ENCODE measurements around the gene ENAH.
A peak's percentile ranks its signal among the peaks of the same experiment; 100 is the strongest.
"Not testable (repeated sequence)": the region's sequence is repeated elsewhere in the genome, so short reads cannot be mapped to it uniquely, and the experiment has no call there.

The ENAH gene

DNA sequence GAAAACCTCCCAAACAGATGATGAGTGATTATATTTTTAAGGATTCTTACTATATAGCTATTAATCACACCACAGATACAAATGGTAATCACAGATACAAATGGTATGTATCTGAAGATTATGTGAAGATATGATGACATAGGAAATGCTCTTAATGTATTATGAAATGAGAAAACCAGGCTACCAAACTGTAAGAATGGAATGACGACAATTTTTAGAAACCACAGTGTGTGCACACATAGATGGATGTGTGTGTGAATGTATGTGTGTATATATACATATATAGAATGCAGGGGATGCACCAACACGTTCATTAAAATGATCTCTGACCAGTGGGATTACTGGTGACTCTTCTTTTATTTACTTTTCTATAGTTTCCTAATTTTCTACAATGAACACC is 21.5 kb upstream of the ENAH start:
- no peak for DNase-seq (ENCODE audit: low spot score)

- peak; percentile 95 for DNase-seq (ENCODE audit: low spot score)
These were observed 18.1 kb upstream of the ENAH start for GRCh38 chr1:225670806-225671733.

DNA sequence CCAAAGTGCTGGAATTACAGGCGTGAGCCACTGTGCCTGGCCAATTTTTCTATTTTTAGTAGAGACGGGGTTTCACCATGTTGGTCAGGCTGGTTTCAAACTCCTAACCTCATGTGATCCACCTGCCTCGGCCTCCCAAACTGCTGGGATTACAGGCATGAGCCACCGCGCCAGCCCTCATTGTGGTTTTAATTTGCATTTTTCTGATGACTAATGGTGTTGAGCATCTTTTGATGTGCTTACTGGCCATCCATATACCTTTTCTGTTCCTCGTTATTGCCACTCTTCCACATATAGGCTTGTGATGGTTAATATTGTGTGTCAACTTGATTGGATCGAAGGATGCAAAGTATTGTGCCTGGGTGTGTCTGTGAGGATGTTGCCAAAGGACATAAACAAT is 17.4 kb upstream of the ENAH start:
- DNase-seq (ENCODE audit: low spot score), result peak; percentile 83

DNA sequence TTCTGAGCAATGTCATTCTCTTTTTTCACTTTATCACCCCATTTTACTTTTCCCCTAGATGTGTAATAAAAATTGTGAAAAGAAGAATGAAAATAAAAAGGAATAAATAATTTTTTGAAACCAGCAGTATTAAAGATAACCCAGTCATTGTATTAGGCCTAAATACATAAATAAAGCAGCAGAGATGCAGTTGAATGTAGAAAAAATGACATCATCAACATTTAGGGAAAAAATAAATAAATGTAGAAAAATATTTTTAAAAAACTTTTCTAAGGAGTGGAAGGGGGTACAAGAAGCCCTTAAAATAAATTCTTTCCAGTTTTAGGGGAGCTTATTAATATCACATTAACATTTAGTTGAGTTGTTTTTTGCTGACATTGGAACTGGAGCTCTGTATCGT is 15.3 kb upstream of the ENAH start:
- no peak for DNase-seq (ENCODE audit: low spot score)

DNA sequence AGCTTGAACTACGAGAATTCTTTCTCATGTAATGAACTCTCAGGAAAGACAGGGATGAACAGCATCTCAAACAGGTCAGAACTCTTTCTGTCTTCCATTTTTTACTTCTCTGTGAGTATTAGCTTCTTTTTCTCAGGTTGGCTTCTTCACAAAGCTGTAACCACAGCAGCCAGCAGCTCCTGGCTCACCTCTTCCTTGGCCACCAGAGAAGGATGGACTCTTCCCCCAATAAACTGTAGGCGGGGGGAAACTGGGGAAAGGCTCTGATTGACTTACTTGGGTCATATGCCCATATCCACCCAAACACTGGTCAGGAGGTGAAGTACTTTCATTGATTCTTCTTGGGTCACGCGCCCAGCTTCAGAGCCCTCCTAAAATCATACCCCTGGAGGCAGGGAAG is 14.4 kb upstream of the ENAH start:
- DNase-seq (ENCODE audit: low spot score), result no peak

DNA sequence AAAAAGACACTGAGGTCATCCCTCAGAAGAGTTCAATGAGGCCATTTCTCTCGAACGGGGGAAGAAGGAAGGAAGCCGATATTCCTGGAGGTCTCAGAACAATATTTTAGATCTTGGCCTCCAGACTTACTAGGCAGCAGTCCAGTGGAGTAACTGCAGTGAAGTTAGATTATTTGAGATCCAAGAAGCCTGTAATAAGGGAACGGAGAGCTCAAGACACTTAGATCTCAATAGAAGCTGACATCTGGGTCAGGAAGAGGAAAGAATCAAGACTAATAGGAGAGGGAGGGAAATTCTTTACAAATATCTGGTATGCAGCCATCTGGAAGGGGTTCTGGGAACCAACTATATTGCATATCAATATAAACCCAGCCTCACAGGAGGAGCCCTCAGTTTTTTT is 13.6 kb upstream of the ENAH start:
- no peak for DNase-seq (ENCODE audit: low spot score)

DNA sequence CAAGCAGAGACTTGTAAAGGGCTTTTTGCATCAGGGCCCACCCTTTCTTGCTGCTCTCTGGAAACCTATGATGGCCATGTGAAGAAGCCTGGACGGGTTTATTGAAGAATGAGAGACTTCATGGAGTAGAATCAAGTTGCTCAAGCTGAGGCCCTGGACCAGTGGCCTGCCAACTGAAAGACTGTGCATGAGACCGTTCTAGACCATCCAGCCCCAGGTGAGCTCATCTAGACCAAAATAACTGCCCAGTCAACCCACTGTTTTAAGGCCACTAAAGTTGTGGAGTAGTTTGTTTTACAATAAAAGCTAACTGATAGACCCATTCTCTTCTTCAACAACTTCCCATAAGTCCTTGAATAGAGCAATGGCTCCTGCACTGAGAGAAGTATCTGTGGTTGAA is 11.8 kb upstream of the ENAH start:
- DNase-seq (ENCODE audit: low spot score), result no peak

DNA sequence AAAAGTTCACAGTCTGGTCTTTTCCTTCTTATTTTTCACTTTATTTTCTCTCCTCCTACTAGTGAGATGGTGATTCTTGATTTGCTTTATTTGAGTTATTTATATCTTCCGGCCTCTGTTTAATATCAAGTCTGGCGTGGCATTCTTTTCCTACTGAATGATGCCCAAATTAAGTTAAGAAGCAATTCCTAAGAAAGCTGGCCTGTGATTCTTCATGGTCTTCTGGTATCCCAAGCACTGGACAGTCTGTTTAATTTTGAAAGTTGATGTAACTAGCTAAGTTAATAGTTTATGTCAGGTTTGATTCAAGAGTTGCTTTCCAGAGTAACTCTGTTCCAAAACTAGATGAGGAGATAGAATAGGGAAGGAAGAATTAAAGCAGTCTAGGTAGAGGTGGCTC is 9.2 kb upstream of the ENAH start:
- no peak for DNase-seq (ENCODE audit: low spot score)

DNA sequence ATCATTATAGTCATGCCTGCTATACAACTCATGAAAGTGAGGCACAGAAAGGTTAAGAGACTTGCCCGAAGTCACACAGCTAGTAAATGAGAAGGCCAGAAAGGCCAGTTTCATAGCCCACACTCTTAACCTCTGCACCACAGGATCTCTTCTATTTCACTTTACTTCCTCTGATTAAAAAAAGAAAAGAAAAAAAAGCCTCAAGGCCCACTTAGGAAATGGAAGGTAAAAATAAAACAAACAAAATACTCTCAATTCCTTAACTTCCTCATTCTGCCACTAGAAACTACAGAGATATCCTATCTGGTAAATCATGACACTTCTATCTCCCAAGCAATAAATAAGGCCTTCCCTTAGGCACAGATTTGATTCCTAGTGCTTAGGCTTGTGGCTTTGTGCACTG is 7.6 kb upstream of the ENAH start:
- DNase-seq (ENCODE audit: low spot score), result no peak

GRCh38 chr1:225658041-225658440 is 5.1 kb upstream of the ENAH start:
- no peak for DNase-seq (ENCODE audit: low spot score)

GRCh38 chr1:225657462-225657989 is 4.6 kb upstream of the ENAH start:
- no peak for DNase-seq (ENCODE audit: low spot score)

- not testable (repeated sequence) for DNase-seq (ENCODE audit: low spot score)
These were observed 3.3 kb upstream of the ENAH start for GRCh38 chr1:225656259-225656655.

DNA sequence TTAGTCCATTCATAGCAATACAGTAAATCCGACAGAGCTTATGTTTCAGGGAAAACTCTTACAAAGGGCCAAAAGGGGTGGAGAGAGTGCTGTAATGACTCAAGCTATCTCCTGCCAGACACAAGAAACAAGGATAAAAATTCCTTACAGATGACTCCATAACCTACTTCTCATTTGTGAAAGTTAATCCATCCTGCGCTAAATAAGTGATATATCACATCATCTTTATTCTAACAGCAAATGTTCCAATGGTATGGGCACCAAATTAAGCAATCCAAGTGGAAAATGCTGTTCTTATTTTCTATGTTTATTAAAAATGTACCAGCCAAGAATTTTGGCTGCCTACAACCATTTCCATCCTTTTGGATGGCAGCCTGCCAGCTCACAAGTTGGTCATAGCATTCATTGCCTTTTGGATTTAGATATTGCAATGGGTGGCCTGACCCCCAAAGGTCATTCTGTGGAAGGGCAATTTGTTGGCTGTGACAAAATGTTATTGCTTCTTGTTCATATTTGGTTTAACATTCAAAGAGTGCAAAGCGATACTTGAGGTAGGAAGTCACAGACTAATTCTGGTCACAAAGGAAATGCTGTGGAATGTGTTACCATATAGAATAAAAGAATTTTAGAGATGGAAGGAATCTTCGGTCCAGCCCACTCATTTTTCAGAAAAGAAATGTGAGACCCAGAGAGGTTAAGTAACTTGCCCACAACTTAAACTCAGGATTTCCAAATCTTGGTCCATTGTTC is 2.8 kb upstream of the ENAH start:
- DNase-seq (ENCODE audit: low spot score), result peak; percentile 67

GRCh38 chr1:225654688-225655508 is 2.0 kb upstream of the ENAH start:
- DNase-seq (ENCODE audit: low spot score), result no peak

GRCh38 chr1:225654277-225654597 is 1.3 kb upstream of the ENAH start:
- DNase-seq (ENCODE audit: low spot score), result no peak

DNA sequence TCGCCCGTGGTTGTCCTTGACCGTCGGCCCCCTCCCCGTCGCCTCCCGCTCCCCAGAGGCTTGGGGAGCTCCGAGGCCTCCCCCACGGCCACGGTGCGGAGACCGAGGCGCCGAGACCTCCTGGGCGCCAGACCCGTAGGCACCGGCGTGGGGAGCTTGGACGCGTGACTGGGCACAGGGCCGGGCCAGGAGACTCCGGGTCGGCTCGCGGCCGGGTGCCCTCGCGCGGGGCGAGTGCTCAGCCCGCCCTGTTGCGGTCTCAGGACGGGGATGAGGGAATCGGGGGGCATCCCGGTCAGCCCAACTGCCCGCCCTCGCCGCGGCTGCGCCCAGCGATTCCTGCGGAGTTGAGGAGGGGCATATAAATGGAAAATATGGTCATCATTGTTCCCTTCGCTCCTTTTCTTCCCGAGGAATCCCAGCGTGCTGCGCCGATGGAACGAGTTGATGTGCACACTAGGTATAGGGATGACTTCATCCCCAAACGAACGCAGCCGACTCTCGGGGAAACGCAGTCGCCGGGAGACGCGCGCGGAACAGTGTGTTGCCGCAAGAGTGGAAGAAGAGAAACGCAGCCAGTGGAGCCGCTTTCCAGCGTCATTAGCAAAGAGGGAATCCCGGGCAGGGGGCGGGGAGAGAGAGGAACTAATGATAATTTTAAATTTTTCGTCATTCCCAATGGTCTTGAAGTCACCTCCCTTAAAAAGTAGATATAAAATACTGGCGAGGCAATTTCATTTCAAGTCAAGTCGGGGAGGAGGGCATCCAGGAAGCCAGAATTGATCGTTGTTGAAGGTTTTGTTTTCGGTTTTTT is 747 bp upstream of the ENAH start:
- DNase-seq (ENCODE audit: low spot score), result peak; percentile 72

GRCh38 chr1:225651872-225652728 is 823 bp downstream of the ENAH start:
- peak; percentile 47 for DNase-seq (ENCODE audit: low spot score)

GRCh38 chr1:225651376-225651871 is 1.5 kb downstream of the ENAH start:
- DNase-seq (ENCODE audit: low spot score), result peak; percentile 17

- no peak for DNase-seq (ENCODE audit: low spot score)
These were observed 2.7 kb downstream of the ENAH start for GRCh38 chr1:225650179-225650578.

DNA sequence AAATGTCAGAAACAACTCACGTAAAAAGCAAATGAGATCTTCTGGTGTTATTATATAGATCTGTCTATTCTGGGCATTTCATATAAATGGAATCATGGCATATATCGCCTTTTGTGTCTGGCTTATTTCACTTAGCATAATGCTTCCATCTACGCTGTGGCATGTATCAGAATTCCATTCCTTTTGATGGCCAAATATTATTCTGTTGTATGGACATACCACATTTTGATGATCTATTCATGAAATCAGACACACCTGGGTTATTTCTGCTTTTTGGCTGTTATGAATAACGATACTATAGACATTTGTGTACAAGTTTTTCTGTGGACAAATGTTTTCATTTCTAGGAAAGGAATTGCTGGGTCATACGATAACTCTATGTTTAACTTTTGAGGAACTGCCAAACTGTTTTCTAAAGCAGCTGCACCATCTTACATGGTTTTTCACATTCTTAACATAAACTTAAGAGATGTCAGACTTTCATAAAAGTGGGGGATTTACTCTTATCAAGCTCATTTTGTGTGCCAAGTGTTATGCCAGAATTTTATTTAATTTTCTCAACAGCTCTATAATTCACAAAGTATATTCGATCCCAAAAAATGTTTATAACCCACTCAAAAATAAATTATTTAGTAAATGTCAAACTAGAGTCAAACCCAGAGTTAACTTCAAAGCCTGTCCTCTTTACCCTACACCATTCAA is 7.6 kb downstream of the ENAH start:
- DNase-seq (ENCODE audit: low spot score), result no peak

Data from SW480 (cell line).